NCI-H146 treated with DMSO at 0.1 percent for 48 hours (cell line): Measurements from ENCODE around the gene SOX12.

Experiments
- DNase-seq: peaks from one replicate; lab custom pipeline; 2025; ENCODE audit not compliant: unreplicated experiment; lab: John Stamatoyannopoulos, UW

Gene SOX12

DNA sequence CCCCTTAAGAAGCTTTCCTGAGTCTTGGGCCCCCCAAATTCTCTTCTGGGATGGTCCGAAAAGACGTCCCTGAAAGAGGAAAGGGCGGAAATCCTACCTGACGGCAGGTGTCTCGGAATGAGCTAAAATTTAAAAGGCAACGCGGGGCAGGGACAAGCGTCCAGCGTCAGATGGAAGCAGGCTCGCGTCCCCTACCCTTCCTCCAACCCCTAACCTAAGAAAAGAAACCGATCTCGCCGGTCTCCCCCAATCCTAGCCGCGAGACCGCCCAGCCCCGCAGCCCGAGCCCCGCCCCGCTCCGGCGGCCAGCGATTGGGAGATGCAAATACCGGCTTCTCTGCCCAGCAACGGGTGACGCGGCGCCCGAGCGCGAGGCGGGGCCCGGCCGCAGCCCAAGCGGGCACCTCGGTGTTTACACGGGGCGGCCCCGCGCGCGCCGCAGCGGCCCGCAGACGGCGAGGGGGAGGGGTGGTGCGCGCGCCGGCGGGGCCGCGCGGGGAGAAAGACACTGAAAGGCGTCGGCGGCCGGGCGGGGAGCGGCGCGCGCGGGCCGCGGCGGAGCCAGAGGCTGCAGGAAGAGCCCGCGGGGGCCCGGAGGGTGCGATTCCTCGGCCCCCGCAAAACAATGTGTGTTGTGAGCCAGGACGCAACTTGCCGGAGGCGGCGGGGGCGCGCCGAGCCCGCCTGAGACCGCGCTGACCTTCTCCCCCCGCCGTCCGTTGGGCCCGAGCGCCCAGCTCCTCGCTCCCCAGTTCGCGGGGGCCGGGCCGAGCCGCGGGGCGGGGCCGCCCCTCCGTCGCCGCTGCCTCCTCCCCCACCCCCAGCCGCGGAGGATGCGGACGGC lies at the start of gene SOX12:
Gene SOX12 (plus strand): TSS at position 508 of the 844 bp plus-strand sequence. CDS start 373 bp downstream, outside the sequence.
- DNase-seq, result peak; percentile 95

DNA sequence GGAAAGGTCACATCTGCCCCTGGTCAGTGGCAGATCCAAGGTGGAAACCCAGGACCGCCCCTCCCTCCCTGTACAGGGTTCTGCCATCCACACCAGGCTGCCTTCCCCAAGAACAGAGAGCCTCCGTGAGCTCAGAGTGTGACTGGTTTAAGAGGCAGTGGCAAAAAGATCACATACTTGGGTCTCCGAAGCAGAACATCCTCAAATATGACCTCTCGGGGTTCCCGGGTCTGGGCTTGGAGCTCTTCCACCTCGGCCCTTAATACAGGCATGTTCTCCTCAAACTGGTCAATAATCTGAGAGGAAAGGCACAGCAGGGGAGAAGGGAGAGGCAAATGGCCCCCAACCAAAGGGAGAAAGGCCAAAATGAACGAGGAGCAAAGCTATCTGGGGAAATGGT lies 49.6 kb upstream of the SOX12 start:
- no peak for DNase-seq

DNA sequence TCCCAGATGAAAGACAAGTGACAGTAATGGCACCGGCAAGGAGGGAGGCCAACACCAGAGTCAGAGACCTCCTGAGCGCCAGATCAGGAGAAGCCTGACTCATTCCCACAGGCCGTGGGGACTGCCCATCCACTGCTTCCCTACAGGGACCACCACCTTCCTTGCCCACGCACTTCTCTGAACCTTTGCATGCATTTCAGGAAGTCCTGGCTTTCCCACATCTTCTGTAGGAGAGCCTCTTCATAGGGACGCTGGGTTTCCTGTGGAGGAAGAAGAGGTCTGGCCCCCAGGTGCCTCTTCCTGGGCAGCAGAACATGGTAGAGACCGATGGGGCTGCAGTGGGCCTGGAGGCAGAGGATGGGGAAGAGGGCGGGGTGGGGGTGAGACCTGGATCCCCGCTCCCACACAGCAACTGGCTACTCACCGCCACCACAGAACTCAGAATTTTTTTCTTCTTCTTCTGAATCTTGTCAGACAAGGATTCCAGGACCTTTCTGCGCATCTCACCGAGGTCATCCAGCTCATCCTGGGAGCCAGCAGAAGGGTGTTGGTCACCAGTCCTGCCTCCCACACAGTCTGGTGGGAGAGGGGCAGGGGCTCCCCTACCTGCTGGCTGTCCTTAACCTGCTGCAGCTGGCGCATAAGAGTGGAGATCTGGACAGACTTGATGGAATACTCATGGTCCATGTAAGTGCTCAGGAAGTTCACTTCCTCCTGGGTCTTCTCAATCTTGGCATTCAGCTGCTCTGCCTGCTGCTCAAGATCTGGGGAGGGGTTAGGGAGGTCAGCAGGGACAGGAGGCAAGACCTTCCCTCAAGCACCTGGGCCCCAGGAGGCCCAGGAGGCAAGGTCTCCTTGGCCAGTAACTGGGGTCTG lies 48.5 kb upstream of the SOX12 start:
- no peak for DNase-seq

DNA sequence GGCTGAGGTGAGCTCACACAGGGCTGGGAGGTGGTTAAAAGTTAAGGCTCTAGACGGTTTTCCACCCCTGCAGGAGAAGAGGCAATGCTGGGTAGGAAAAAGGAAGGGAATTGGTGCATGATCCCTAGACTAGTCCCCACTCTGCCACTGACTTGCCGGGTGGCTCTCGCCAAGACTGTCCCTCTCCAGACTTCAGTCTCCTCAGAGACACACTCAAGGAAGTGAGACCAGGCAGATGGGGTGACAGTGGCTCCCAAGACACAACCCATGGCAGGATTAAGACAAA lies 47.9 kb upstream of the SOX12 start:
- DNase-seq, result no peak

DNA sequence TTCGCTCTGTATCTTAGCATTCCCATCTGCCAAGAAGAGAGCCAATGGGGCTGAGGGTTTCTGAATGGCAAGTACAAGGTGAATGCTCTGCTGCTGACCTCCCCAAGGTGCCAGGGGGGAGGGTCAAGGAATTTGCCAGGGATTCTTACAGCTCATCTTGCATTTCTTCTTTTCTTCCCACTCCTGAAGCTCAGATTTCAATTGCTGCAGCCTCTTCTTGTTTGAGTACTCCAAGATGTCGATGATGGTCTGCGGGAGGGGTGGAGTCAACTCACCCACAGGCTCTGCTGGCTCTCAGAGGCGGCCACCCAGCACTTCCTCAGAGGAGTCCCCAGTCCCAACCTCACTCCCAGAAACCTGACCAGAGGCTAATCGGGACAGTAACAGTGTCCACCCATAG lies 47.2 kb upstream of the SOX12 start:
- DNase-seq, result no peak

DNA sequence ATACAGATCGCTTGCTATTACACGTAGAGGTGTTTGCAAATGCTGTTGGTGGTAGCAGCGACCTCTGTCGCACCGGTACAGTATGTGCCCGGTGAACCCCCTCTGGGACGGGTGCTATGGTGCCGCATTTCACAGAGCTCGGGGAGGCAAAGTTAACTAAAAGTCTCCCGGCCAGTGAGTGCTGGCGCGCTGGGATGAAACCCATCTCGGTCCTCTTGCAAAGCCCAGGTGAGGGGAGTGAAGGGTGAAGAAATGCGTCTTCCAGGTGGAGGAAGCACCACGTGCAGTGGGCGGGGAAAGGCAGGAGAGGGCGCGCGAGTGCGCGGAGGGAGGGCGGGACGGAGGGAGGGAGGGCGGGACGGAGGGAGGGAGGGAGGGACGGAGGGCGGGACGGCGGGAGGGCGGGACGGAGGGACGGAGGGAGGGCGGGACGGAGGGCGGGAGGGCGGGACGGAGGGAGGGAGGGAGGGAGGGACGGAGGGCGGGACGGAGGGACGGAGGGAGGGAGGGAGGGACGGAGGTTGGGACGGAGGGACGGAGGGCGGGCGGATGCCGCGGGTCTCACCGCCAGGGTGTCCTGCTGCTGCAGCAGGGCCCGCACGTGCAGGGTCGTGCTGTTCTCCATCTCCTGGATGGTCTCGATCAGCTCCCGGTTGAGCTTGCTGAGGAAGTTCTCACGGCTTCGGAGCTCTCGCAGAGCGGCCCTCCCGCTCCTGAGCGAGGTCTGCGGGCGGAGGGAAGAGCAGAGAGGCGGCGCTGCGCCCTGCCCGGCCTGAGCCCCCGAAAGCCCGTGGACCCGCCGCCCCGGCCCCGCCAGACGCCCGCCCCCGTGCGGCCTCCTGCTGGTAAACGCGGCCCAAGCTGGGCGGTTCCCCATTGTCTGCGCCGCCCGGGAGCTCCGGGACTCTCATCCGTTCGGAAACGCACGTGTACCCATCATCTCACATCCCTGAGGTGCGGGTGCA lies 46.5 kb upstream of the SOX12 start:
- no peak for DNase-seq

DNA sequence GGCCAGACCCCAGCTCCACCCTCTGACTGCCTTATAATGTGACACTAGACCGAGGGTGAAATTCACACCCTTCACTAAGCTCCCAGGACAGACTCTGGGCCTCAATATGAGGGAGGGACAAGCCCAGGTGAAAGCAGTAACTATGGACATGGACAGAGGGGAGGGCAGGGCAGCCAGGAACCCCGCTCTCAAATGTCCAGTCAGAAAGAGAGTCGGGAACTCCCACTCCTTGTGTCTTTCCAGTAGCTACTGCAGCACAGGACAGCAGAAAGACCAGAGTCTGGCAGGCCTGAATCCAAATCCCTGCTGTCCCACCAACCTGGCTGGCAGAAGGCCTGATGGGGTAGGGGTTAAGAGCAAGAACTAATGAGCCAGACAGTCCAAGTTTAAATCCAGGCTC lies 41.2 kb upstream of the SOX12 start:
- no peak for DNase-seq

DNA sequence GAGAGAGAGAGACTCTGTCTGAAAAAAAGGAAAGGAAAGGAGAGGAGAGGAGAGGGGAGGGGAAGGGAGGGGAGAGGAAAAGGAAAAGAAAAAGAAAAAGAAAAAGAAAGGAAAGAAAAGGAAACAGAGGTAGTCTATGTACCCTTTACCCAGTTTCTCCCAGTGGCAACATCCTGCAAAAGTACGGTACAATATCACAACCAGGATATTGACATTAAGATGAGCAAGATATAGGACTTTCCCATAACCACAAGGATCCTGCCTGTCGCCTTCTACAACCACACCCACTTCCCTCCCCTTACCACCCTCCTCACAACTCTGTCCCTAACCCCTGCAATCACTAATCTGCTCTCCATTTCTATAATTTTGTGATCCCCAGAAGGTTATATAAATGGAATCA lies 38.8 kb upstream of the SOX12 start:
- no peak for DNase-seq

DNA sequence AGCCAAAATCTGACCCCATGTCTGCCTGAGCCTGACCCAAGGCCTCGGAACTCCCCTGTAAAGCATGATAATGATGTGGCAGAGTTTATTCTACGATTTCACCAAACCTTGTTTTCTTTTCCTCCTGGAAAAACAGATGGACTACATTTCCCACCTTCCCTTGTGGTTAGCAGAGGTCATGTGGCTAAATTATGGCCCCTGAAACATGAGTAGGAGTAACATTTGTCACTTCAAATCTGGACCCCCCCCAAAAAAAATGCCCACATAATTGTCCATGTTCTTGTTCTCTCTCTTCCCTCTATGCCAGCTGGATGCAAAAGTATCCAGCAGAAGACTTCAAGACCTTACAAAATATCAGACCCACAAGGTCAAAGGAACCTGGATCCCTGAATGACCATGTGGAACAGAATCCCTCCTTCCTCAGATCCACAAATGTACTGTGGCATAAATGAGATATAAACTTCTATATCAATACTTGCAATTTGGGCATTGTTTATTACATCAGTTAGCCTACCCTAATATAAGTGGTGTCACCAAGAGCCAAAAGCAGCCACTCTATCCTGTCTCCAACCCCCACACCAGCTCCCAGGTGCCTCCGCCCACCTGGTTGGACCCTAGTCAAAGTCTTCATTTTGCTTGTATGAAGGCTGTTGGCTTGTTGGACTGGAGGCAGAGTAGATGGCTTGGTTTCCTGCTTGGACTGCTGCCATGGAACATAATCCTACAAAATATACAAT lies 36.2 kb upstream of the SOX12 start:
- DNase-seq, result no peak

DNA sequence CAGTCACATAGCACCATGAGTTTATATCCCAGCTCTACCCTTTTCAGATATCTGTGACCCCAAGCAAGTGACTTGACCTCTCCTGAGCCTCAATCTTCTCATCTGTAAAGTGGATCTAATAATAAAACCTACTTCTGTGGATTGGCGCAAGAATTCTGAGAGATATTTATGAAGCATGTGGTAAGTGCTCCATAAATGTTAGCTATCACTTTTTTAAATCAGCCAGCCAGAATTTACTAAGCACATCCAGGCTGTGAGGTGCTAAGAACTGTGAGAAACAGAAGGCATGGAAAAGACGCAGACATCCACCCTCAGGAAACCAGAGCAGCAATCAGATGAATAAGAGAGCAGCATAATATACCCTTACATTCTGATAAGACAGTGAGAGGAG lies 35.7 kb upstream of the SOX12 start:
- DNase-seq, result no peak

DNA sequence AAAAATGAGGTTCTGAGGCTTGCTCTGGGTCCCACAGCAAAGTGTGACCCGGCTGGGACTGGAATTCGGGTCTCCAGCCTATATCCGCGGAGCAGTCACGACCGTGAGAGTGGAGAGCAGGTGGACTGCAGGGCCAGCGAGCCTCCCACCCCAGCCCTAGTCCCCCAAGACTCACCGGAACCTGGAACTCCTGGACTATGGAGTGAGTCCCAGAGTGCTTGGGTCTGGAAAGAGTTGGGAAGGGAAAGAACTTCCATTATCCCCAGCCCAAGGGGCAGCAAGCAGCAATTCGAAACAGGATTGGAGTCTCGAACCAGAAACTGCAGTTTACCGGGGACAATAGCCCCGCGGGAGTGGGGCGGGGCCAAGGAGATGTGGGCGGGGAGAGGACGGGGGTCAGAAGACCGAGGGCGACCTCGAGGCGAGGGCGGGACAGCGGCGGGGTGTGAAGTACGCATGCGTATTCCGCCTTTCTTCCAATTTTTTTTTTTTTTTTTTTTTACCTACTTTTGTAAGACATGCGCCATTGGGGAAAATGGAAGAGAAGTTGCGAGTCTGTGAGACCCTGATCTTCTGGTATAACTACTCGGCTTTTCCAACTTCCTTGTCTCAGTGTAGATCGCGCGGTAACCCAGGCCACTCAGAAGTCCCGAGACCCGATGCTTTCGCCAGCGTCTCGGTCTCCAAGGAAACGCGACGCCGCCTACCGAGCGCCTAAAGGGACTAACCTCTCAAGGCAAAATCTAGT lies 35.1 kb upstream of the SOX12 start, which contains the start of gene C20orf96:
Gene C20orf96 (minus strand): TSS at position 667 of the 748 bp plus-strand sequence. CDS start 140 bp downstream, at position 527.
- peak; percentile 91 for DNase-seq

DNA sequence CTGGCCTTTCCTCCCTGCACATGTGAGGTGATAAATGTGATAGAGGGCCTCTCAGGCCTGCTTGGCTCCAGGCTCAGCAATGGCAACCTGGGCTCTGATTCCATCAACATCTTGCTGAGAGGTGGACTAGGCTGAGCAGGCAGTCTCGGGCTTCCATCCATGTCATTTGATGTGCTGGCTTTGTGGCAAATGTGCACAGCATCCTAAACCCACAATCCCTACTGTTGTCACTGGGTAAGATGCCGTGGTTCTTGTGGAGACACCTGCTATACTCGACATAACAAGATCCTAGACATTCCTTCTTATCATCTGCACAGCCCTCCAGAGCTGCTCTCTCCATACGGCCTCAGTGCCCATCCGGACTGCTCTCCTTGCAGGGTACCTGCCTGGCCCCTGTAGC lies 30.8 kb upstream of the SOX12 start:
- no peak for DNase-seq

DNA sequence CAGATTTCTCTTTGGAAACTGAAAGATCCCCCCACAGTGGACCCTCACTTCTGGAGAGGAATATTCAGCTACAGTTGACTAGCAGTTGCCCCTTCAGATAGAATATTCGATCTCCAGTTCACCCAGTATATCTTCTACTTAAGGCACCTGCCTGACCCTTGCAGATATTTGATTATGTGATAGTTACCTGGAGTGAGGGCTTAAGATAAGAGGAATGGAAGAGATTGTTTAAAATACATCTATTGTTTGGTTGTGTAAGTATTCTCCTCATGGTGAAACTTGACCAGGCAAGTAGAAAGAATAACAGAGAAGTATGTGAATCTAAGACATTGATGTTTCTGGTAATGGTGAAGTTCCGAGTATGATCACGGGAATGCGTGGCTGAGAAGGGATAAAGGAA lies 29.5 kb upstream of the SOX12 start:
- DNase-seq, result no peak

DNA sequence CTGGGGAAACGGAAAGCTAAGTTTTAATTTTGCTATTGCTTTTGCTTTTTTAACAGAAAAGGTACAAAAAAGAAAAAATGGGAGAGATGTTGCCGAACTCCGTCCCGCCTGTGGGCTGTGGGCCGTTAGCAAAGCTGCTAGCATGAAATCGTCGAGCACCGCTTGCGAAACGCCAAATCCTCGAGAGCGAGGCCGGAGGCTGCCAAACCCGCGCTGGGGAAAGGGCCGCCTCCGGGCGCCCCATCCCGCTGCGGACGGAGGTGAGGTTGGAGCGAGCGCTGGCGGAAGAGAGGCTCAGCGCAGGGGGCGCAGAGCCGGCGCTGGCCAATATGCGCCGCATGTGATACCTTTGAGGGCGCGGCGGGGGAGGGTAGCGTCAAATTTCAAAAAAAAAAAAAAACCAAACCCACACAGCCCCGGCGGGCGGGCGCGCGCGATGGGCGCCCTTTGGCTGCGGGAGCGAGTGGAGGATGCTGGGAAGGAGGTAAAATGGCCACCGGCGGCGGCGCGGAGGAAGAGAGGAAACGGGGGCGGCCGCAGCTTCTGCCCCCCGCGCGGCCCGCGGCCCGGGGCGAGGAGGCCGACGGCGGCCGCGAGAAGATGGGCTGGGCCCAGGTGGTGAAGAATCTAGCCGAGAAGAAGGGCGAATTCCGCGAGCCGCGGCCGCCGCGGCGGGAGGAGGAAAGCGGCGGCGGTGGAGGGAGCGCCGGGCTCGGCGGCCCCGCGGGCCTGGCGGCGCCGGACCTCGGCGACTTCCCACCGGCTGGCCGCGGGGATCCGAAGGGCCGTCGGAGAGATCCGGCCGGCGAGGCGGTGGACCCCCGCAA lies 28.0 kb upstream of the SOX12 start, which contains the start of gene ZCCHC3:
Gene ZCCHC3 (plus strand): TSS at position 473 of the 827 bp plus-strand sequence. CDS start 17 bp downstream, at position 490.
- DNase-seq, result peak; percentile 89

DNA sequence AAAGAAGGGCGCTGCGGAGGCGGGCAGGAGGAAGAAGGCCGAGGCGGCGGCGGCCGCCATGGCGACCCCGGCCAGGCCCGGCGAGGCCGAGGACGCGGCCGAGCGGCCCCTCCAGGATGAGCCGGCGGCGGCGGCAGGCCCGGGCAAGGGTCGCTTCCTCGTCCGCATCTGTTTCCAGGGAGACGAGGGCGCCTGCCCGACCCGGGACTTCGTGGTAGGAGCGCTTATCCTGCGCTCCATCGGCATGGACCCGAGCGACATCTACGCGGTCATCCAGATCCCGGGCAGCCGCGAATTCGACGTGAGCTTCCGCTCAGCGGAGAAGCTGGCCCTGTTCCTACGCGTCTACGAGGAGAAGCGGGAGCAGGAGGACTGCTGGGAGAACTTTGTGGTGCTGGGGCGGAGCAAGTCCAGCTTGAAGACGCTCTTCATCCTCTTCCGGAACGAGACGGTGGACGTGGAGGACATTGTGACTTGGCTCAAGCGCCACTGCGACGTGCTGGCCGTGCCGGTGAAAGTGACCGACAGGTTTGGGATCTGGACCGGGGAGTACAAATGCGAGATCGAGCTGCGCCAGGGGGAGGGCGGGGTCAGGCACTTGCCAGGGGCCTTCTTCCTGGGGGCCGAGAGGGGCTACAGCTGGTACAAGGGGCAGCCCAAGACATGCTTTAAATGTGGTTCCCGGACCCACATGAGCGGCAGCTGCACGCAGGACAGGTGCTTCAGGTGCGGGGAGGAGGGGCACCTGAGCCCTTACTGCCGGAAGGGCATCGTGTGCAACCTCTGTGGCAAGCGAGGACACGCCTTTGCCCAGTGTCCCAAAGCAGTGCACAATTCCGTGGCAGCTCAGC lies 27.2 kb upstream of the SOX12 start:
- DNase-seq, result peak; percentile 66

DNA sequence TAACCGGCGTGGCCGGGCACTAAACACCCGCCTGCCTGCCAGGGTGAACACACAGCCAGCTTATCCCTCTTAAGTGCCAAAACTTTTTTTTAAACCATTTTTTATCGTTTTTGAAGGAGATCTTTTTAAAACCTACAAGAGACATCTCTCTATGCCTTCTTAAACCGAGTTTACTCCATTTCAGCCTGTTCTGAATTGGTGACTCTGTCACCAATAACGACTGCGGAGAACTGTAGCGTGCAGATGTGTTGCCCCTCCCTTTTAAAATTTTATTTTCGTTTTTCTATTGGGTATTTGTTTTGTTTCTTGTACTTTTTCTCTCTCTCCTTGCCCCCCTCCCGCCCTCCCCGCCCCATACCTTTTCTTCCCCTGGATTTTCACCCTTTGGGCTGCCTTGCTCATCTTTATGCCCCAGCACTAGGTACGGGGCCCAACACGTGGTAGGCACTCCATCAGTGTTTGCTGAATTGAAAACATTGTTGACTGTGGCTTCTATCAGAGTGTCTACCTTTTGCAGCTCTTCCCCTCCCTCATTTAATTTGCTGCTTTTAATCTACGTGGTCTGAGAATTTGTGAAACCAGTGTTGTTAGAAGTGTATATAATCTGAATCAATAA lies 26.5 kb upstream of the SOX12 start:
- no peak for DNase-seq

DNA sequence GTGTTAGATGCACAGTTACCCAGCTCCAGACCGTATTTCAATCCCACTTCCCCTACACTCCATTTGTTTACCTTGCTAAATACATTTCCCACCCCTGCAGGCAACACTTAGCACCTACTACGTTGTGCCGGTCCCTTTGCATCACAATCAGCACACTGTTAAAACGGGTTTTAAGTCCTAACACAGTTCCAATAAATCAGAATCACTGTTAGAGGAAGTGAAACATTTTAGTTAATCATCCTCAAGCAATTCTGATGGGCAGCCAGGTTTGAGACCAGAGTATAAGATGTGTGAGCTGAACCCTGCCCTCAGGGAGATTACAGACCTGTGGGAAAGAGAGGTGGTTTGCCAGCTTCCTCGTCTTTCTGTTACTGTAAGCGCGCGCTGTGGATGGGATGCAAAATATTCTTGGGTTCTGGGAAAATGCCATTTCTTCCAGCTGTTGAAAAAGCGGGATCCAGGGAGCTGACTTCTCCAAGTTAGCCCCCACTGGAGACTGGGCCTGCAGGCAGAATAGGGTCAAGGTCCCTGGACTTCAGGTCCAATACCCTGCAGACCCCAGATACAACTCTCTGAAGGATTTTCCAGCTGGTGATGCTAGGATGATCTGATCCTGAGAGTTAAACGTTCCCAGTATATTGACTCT lies 24.9 kb upstream of the SOX12 start:
- no peak for DNase-seq
